Stimulated activated CD4-positive, alpha-beta T cell treated with anti-CD3 and anti-CD28 coated beads, TNF-alpha, amount 100 ng/mL, for 4 hours (primary cell): ENCODE measurements around the gene OR2AT4.
A peak's percentile ranks its signal among the peaks of the same experiment; 100 is the strongest.
"Not testable (repeated sequence)": the region's sequence is repeated elsewhere in the genome, so short reads cannot be mapped to it uniquely, and the experiment has no call there.

ENCODE experiments used
- DNase-seq, 3 experiments: peaks; one replicate each; pipeline ENCODE4 v3.0.0-alpha.2; 2020; ENCODE audit warnings: low read depth in 3 of 3

Gene OR2AT4

DNA sequence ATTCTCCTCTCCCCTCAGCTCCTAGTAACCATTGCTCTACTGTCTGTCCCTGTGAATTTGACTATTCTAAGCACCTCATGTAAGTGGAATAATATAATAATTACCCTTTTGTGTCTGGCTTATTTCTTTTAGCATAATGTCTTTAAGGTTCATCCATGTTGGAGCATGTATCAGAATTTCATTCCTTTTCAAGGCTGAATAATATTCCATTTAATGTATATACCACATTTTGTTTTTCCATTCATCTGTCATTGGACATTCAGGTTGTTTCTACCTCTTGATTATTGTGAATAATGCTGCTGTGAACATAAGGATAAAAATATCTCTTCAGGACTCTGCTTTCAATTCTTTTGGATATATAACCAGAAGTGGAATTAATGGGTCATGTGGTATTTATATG is 28.1 kb downstream of the OR2AT4 start:
- no peak for DNase-seq

DNA sequence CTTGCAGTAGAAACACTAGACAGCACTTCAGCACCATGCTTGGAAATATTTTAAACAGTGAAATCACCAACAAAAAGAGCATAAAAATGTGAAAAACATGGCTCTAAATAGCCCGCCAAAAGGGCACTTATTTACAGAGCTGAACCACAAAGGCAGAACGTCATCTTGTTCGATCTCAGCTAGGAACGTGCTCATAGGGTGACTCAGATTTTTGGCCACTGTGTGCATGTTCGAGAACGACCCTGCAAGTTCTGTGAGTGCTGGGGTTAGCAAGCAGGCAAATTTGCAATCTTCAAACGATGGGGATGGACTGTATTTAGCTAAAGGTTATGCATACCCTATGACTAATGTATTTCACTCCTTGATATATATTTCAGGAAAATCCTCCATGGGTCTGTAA is 30.6 kb downstream of the OR2AT4 start:
- no peak for DNase-seq

DNA sequence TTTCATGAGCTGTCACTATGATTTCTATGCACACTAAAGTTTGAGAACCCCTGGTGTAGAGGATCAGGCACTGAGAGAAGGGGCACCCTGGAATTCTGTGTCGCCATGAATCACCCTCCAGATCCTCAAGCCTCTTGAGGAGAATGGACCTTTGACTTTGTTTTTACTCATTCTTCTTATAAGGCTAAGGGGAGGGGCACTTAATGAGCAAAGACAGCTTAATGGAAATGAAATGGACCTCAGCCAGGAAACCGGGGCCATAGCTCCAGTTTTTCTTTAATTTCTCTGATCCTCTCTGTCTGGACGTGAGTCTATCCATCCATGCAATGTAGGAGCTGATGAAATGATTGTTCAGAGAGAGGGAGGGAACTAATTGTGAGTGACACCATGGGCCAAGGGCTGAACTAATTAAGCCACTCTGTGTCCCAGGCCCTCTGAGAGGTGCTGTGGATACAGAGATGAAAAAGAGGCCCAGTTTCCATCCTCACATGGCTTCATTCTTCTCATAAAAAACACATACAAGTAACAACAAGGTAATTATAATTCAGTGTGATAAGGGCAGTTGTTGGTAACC is 32.8 kb downstream of the OR2AT4 start:
- DNase-seq, result no peak

DNA sequence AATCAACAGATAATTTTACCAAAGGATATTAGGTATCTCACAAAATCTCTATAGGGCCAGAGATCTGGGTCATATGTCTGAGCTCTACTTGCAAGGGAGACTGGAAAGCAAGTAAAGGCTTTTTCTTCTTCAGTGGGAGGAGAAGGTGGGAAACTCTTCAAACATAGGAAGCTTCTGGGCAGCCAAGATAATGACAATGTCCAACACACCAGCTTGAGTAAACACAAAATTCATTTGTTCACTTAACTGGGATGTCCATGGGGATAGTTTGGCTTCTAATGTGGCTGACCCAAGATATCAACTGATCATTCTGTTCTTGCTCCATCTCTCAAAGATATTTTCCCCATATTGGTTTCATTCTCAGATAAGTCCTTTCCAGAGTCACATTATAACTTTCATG is 37.4 kb downstream of the OR2AT4 start:
- DNase-seq, result no peak

DNA sequence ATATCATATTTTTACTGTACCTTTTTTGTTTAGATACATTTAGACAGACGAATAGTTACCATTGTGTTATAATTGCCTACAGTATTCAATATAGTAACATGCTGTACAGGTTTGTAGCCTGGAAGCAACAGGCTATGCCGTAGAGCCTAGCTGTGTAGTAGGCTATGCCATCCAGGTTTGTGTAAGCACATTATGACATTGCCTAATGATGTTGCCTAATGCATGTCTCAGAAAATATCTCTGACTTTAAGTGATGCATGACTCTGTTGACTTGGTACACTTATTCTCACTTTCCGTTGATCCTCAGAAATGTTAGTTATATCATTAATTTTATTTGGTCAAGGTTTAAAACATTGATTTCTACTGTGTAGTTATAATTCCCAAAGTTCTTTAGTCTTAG is 39.9 kb downstream of the OR2AT4 start:
- DNase-seq, result no peak

DNA sequence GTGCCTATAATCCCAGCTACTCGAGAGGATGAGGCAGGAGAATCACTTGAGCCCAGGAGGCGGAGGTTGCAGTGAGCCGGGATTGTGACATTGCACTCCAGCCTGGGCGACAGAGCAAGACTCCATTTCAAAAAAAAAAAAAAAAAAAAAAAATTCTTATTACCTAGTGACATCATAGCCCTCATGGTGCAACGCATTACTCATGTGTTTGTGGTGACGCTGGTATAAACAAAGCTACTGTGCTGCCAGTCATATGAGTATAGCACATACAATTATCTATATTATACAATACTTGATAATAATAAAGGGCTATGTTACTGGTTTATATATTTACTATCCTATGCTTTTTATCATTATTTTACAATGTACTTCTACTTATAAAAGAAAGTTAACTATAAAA is 41.2 kb downstream of the OR2AT4 start:
- no peak for DNase-seq

DNA sequence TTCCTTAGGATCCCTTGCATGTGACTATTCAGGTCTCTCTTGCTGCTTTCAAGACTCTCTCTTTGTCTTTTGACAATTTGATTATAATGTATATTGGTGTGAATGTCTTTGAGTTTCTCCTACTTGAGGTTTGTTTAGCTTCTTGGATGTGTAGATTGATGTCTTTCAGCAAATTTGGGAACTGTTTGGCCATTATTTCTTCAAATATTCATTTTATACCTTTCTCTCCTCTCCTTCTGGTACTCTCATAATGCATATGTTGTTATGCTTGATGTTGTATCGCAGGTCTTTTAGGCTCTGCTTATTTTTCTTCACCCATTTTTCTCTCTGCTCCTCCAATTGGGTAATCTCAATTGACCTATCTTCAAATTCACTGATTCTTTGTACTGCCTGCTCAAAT is 44.2 kb downstream of the OR2AT4 start:
- no peak for DNase-seq

DNA sequence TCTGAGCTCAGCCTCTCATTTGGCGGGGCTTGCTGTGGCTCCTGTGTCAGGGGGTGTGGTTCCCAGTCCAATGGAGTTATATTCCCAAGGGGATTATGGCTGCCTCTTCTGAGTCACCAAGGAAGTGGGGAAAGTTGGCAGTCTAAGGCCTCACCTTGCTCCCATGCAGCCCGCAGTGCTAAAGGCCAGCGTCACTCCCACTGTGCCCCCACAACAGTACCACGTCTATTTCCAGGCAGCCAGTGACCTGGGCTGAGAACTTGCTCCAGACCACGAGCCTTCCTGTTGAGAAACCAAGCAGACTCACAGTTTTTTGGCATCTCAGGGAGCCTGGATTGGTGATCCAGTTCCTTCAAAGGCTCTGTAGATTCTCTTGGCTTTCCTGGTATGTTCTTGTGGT is 45.6 kb downstream of the OR2AT4 start:
- no peak for DNase-seq

DNA sequence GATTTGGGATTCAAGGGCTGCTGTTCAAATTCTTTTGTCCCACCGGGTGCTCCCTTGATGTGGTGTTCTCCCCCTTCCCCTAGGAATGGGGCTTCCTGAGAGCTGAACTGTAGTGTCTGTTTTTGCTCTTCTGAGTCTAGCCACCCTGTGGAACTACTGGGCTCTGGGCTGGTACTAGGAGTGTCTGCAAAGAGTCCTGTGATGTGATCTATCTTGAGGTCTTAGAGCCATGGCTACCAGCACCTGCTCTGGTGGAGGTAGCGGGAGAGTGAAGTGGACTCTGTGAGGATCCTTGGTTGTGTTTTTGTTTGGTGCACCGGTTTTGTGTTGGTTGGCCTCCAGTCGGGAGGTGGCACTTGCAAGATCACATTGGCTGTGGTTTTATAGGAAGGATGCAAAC is 46.2 kb downstream of the OR2AT4 start:
- no peak for DNase-seq

DNA sequence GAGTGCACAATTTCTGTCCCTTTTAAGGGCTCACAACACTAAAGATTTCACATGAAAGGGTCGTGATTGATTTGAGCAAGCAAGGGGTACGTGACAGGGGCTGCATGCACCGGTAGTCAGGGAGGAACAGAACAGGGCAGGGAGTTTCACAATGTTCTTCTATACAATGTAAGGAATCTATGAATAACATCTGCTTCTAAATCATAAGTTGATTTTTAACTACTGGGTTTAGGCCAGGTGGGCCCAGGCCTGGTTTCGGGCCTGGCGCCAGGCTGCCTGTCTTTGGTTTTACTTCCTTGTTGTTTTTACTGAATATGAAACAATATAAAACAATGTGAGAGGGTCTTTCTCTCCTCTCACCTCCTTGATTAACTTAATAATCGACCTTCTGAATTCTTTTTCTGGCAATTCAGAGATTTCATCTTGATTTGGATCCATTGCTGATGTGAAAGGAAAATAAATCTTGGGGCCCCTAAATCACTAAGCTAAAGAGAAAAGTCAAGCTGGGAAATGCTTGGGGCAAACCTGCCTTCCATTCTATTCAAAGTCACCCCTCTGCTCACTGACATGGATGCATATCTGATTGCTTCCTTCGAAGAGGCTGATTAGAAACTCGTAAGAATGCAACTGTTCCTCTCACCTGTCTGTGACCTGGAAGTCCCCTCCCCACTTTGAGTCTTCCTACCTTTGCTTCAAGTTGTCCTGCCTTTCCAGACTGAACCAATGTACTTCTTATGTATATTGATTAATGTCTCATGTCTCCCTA is 47.0 kb downstream of the OR2AT4 start:
- DNase-seq, result not testable (repeated sequence)

DNA sequence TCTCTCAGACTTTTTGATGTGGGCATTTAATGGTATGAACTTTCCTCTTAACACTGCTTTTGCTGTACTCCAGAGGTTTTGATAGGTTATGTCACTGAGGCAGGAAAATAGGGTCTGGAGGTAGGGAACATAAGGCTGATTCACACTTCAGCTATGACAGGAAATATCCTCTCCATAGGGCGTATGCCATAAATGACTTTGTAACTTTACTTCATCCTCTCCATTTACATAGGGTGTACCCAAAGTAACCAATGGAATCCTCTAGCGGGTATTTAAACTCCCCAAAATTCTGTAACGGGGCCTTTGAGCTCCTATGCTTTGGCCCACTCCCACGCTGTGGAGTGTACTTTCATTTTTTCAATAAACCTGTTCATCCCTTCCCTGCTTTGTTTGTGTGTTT is 49.5 kb downstream of the OR2AT4 start:
- no peak for DNase-seq

DNA sequence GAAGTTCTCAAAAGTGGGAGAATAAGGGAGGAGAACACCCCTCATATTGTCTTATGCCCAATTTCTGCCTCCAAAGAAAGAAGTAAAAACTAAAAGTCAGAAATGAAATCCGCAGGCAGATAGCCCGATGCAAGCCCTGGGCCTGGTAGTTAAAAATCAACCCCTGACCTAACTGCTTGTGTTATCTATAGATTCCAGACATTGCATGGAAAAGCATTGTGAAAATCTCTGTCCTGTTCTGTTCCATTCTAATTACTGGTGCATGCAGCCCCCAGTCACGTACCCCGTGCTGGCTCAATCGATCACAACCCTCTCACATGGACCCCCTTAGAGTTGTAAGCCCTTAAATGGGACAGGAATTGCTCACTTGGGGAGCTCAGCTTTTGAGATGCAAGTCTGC is 50.0 kb downstream of the OR2AT4 start:
- DNase-seq, result not testable (repeated sequence)

DNA sequence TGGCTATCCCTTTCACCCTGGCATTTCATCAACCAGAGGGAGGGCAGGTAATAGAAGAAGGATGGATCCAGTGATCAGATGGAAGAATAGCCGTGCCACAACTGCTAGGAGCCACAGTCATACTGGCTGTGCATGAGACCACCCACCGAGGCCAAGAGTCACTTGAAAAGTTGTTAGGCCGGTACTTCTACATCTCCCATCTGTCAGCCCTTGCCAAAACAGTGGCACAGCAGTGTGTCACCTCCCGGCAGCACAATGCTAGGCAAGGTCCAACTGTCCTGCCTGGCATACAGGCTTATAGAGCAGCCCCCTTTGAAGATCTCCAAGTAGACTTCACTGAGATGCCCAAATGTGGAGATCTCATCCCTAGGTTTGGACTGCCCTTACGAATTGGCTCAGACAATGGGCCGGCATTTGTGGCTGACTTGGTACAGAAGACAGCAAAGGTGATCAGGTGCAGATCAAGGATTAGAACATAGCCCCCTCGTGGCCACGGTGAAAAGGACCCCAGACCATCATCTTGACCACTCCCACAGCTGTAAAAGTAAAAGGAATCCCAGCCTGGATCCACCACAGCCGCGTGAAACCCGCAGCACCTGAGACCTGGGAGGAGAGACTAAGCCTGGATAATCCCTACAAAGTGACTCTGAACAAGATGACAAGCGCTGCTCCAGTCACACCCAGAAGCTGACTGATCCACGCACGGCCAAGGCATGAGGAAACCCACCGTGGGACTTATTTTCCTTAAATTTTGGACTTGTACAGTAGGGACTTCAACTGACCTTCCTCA is 52.1 kb downstream of the OR2AT4 start:
- DNase-seq, result not testable (repeated sequence)

DNA sequence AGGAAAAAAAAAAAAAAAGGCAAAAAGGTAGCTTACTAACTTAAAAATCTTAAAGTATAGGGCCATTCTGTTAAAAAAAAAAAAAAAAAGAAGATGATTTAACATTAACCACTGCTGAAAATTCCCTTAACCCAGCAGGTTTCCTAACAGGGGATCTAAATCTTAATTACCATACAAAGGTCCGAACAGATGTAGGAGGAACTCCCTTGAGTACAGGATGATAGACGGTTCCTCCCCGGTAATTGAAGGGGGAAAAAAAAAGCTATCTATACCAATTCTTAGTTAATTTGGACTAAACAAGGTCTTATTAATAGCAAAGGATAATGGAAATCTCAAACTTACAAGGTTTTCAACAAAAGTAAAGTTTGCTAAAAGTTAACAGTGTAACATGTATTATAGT is 54.9 kb downstream of the OR2AT4 start:
- not testable (repeated sequence) for DNase-seq

DNA sequence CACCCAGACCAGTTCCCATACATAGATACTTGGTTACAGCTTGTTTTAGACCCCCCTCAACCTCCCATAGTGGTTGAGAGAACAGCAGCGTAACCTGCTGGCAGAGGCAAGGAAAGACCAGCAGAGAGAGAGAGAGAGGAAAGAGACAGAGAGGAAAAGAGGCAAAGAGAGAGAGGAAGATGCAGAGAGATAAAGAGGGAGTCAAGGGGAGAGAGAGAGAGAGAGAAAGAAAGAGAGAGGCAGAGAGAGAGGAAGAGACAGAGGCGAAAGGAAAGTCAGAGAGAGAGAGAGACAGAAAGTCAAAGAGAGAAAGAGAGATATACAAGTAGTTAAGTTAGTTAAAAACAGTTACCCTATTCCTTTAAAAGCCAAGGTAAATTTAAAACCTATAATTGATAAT is 55.4 kb downstream of the OR2AT4 start:
- DNase-seq, result no peak

DNA sequence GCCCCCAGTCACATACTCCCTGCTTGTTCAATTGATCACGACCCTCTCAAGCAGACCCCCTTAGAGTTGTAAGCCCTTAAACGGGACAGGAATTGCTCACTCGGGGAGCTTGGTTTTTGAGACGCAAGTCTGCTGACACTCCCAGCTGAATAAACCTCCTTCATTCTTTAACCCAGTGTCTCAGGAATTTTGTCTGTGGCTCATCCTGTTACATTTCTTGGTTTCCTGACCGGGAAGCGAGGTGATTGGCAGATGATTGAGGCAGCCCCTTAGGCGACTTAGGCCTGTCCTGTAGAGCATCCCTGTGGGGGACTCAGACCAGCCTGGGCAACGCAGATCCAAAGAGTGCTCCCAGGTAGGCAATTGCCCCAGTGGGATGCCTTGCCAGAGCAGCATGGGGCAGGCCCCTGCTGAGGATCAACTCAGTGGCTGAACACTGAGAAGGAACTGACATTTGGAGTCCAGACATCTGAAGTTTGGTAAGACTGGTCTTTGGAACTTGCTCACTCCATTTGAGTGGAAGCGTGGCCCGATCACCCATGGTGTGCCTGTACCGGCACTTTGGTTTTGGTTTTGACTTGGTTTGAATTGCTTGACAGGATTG is 56.4 kb downstream of the OR2AT4 start:
- DNase-seq, result no peak

DNA sequence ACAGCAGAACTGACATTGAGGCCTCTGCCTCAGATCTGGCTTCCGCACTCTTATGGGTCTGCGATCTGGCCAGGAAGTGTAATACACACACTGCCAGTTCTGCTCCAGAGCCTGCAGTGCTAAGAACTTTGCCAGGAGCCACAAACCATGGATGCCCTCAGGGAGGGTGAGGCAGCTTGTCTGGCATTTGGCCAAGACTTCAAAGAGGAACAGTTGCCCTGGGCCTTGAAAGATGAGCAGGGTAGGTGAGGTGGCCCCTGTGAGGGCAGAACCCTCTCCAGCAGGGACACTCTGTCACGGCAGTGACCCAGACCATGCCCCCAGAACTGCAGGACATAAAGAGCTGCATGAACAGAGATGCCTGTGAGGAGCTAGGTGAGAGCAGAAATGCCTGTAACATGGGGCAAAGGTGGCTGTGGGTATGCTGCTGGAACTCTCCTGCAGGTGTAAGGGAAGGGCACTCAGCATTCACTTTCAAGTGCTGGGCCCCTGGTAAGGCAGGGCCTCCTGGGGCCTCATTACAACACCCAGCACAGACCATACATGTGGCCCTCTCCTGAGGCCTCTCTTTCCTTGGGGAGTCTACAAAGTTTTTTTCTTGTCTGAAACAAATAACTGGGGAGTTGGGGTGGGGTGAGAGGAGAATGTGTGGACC is 60.6 kb downstream of the OR2AT4 start:
- DNase-seq, result no peak

DNA sequence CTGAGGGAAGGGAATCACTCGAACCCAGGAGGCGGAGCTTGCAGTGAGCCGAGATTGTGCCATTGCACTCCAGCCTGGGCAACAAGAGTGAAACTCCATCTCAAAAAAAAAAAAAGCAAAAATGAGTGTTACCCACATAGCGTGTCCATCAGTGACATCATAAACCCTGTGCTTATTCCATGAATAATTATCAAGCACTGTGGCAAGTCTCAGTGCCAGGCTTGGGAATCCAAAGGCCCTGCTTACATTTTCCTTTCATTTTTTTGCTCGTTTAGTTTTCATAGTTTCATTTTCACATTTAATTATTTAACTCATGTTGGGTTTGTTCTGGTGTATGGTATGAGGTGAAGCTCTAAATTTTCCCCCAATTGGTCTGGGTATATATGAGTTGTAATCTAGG is 61.4 kb downstream of the OR2AT4 start:
- DNase-seq, result no peak

DNA sequence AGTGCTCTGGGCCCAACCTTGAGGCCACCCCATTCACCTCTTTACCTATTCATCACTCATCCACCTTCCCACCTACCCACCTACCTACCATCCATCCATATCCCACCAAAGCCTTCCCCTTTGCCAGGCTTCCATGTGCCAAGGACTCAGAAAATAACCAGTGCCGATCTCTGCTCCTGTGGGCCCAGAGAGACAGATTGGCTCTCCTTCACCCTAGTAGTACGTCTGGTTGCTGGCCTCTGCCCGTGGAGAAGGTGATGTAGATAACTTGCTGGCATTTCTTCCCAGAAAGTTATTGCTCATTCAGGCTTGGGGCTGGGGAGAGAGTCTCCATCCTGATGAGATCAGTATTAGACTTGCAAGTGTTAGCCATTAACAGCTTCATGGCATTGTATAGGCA is 62.8 kb downstream of the OR2AT4 start:
- DNase-seq, result no peak

DNA sequence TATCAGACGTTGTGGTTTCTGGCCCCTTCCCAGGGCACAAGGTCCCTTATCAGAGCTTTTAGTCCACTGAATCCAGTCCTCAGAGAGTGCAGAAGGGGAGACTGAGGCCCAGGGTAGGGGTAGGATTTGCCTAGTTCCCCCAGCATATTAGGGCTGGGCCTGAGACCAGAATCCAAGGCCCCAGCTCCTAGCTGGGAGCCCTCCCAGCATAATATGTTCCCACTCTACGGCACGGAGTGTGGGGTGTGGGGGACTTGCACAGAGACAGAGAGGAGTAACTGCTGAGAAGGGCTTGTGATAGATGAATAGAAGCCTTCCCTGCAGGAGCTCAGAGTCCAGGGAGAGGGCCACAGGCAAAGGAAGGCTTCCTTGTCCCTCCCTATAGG is 64.1 kb downstream of the OR2AT4 start:
- no peak for DNase-seq

DNA sequence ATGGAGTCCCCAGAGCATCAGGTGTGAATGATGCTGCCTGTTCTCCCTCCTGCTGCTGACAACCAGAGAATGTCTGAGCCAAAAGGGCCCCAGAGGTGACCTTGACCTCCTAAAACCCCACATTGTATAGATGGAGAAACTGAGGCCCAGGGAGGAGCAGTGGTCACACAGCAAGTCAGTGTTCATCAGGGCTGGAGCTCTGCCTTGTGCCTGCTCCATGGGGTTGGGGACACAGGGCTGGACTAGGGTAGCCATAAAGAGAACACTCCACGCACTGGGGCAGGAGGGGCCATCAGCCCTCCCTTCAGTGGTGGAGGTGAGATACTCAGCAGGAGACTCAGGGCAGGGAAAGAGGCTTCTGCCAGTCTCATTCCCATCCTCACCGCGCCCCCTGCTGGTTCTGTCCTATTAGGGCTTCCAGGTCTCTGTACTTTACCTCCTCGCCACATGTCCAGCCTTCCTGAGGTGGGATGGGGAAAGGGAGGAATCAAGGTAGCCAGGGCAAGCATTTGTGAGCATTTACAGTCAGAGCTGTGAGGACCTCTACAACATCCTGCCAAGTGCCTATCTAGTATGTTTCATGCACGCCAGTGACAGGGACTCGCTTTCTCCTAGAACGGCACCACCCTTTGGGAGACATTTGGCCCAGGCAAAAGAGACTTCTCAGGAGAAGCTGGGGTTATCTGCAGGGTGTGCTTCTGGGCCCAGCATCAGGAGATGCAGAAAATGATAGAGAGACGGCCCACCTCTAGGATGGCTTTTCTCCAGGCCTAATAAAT is 64.7 kb downstream of the OR2AT4 start:
- peak; percentile 26 to 49 (median 26) for DNase-seq
